HG03045 (cell line): ENCODE data around the gene LRRC58.
"Not testable (repeated sequence)": the region's sequence is repeated elsewhere in the genome, so short reads cannot be mapped to it uniquely, and the experiment has no call there.

Experiments
- ATAC-seq: cut with Tn5 transposase; IDR thresholded peaks from one replicate; pipeline ENCODE4 v1.9.1; 2021; ENCODE audit warnings: mild to moderate bottlenecking, moderate library complexity; ENCODE audit not compliant: unreplicated experiment

The LRRC58 gene

DNA sequence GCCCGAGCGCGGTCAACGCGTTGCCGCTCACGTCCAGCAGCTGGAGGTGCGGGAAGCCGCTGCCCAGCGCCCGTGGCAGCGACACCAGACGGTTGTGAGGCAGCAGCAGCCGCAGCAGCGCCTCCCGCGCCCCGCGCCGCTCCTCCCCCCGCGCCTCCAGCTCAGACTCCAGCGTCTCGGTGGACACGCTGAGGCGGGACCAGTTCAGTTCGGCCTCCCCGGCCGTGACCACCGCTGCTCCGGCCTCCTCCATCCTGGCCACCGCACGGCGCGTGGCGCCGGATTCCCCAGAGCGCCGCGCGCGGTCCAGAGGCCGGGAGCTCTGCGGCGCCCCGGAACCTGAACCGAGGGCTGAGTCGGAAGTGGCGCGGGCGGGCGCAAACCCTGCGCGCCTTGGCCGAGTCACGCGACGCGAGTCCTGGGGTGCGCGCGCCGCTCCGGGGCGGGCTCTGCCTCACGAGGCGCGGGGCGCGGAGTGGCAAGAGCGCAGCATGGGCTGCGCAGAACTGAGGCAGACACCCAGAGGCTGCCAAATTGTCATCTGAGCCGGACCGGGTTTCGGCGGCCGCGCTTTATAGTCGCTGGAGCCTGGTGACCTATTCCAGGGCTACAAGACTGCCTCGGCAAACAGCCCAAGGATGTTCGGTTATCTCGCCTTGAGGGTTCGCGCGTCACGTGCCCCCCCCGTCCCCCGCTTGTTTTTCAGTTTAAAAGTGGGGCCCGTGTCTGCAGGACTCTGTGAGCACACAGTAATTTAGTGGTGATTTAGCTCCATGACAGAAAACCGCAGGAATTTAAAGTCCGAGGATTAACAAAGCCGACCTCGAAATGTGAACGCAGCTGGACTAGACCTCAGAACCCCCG is at the start of gene LRRC58:
LRRC58 (minus strand) TSS at position 364 of the 864 bp plus-strand sequence; CDS start at position 253, 111 bp downstream.
- ATAC-seq = peak; percentile 91

DNA sequence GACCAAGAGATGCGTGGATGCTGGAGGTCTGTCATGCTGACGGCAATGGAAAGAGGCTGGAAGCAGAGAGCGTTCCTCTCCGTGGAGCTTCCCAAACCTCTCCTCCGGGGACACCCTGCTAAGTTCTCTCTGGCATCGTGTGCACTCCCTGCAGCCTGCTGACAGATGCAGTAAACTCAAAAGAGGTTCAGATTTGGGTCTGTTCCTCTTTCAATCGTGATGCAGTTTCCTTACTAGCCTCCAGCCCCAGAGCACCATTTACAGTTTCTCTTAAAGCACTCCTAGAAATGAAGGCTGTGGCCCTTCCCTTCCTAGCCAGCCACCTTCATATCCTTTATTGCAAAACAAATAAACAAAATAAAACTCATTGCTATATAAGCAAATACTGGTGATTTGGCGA is 47.3 kb upstream of the LRRC58 start:
- ATAC-seq = no peak

GRCh38 chr3:120394347-120394746 is 45.2 kb upstream of the LRRC58 start:
- no peak for ATAC-seq

GRCh38 chr3:120393761-120394160 is 44.6 kb upstream of the LRRC58 start:
- ATAC-seq = no peak

GRCh38 chr3:120393243-120393642 is 44.1 kb upstream of the LRRC58 start:
- ATAC-seq = no peak

DNA sequence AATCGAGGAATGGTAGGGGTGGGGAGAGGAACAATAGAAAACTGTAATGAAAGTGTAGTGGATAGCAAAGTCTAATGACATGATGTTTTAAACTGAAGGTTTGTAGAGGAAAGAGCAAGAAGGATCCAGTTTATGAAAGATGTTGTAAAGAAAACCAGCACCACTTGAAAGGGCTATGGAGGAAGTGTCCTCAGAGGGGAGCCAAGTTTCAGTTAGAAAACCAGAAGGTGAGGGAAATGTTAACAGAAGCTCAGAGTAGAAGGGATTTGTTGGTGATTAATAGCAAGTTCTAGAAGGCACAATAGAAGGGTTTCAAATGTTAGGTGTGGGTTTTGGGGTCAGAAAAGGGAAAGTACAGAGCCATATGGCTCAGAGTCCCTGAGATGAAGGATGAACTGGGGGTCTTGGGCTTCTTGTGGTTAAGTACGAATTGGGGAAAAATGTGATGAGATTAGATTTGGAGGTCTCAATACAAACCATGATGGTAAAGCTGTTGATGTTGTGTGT is 33.8 kb upstream of the LRRC58 start:
- ATAC-seq = no peak

- ATAC-seq = no peak
These were observed 32.3 kb upstream of the LRRC58 start for GRCh38 chr3:120381503-120381902.

DNA sequence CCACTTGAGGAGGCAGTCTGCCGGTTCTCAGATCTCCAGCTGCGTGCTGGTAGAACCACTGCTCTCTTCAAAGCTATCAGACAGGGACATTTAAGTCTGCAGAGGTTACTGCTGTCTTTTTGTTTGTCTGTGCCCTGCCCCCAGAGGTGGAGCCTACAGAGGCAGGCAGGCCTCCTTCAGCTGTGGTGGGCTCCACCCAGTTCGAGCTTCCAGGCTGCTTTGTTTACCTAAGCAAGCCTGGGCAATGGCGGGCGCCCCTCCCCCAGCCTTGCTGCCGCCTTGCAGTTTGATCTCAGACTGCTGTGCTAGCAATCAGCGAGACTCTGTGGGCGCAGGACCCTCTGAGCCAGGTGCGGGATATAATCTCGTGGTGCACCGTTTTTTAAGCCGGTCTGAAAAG is 28.8 kb upstream of the LRRC58 start:
- ATAC-seq = not testable (repeated sequence)

DNA sequence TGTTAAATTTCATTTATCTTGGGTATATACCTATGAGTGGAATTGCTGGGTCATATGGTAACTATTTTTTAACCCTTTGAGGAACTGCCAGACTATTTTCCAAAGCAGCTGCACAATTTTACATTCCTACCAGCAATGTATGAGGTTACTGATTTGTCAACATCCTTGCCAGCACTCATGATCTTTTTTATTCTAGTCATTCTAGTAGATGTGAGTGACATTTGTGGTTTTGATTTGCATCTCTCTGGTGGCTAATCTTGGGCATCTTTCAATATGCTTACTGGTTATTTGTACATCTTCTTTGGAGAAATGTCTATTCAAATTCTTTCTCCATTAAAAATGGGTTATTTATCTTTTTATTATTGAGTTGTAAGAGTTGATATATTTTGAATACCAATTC is 21.3 kb upstream of the LRRC58 start:
- no peak for ATAC-seq

GRCh38 chr3:120369037-120369467 is 19.9 kb upstream of the LRRC58 start:
- ATAC-seq = no peak

GRCh38 chr3:120368172-120368571 is 19.0 kb upstream of the LRRC58 start:
- no peak for ATAC-seq

- no peak for ATAC-seq
These were observed 15.7 kb upstream of the LRRC58 start for GRCh38 chr3:120364821-120365220.

- no peak for ATAC-seq
These were observed 14.9 kb upstream of the LRRC58 start for GRCh38 chr3:120364101-120364500.

GRCh38 chr3:120357807-120358206 is 8.7 kb upstream of the LRRC58 start:
- ATAC-seq = no peak

GRCh38 chr3:120355486-120355885 is 6.3 kb upstream of the LRRC58 start:
- ATAC-seq = no peak

- ATAC-seq = no peak
These were observed 4.3 kb upstream of the LRRC58 start for GRCh38 chr3:120353463-120353862.

DNA sequence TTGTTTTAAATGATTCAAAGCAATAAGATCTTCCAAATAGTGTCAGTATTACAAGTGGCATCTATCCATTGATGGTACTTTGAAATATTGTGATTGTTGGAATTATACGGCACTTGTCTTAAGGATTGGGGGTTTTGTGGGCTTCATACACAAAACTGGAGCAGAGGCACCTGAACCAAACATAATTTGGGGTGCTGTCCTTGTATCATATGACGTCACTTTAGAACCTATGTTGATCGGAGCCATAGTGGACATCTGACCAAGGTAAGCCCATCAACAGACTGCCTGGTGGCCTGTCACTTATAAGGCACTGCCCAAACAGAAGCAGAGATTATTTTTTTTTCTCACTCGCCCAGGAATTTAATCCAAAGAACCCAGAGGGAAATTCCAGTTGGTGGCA is 2.9 kb upstream of the LRRC58 start:
- no peak for ATAC-seq

- ATAC-seq = no peak
These were observed 1.3 kb upstream of the LRRC58 start for GRCh38 chr3:120350401-120350941.

- ATAC-seq = no peak
These were observed 636 bp upstream of the LRRC58 start for GRCh38 chr3:120349855-120350125.

- peak; percentile 60 for ATAC-seq
These were observed 826 bp downstream of the LRRC58 start for GRCh38 chr3:120348065-120348990.

DNA sequence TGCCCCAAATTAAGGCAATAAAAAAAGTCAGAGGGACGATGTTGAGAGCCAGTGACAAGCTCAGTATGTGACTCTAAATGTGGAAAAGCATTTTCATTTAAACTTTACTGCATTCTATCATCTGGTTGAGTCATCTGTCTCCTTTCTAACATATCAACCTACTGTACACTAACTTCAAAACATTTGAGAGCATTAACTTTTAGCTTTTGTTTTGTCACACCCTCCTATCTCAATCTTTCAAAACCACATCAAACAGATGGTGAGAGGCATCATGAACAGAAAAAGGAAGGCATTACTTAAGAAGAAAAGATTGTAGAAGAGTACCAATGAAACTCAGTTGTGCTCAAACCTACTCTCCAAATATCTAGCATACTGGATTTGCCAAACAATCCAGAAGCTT is 4.8 kb downstream of the LRRC58 start:
- no peak for ATAC-seq
